ENCODE measurements around the gene RBL1.

RBL1 gene

DNA sequence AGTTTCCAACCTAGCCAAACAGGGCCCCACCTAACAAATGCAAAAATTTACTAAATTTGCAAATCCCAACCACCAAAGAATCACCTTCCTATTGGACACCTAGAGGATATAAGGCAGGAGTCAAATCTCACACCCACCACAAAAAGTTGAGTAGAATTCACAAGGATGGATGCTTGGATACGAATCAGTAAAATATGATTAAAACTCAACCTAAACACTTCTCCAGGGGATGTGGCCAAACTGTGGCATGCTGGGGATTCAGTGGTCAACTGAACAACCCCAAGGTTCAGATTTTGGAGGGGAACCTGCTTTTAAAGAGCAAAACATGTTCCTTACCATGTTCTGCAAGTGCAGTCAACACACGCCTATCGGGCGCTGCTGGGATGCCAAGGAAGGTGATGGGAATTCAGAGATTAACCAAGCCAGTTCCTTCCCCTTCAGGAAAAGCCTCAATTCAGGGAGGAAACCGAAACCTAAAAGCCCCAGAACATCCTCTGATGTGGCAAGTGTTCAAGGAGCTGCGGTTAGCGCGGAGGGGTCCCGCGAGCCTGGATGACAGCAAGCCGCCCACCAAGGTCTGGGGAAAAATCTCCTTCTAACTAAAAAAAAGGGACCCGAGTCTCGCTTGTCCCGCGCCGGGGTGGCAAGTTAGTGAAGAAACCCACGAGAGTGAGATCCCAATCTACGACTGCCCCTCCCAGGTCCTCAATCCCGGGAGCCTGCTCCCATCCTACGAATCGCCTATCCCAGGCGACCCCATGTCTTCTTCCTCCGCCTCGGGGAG lies 145.2 kb downstream of the RBL1 start:
- DNase-seq (ENCODE audit: low read depth in 2 of 2), result peak; percentile 28 to 33
